ACHN (cell line): ENCODE results near the gene MAGEA4.

Experiments
- DNase-seq: peaks from one replicate; pipeline ENCODE4 v3.0.0-alpha.2; 2015
- in situ Hi-C: cut with HindIII; loops from 2 replicates; pipeline ENCODE4 v1.10.0; 2017; ENCODE audit warnings: low sequenced_read_pairs, low pct_ligation_motif_present, low pct_unique_long_range_greater_than_20kb

MAGEA4 gene

GRCh38 chrX:151921292-151921691 is 8.6 kb downstream of the MAGEA4 start:
- in situ Hi-C loops: no loop called here
- DNase-seq: no peak

GRCh38 chrX:151921866-151922265 is 9.2 kb downstream of the MAGEA4 start:
- in situ Hi-C loops: no loop called here

GRCh38 chrX:151922692-151923091 is 10.0 kb downstream of the MAGEA4 start:
- DNase-seq: no peak
- in situ Hi-C loops: no loop called here

More at GRCh38 chrX:151921866-151922265, 9.2 kb downstream of the MAGEA4 start:
- DNase-seq: no peak

- in situ Hi-C loops: no loop called here
- DNase-seq: no peak
Measured at GRCh38 chrX:151923648-151924047, 11.0 kb downstream of the MAGEA4 start.

GRCh38 chrX:151929126-151929525 is 16.4 kb downstream of the MAGEA4 start:
- DNase-seq: no peak
- in situ Hi-C loops: no loop called here

GRCh38 chrX:151935358-151935757 is 22.7 kb downstream of the MAGEA4 start:
- in situ Hi-C loops: no loop called here

GRCh38 chrX:151938172-151938571 is 25.5 kb downstream of the MAGEA4 start:
- in situ Hi-C loops: no loop called here
- no peak for DNase-seq

More at GRCh38 chrX:151935358-151935757, 22.7 kb downstream of the MAGEA4 start:
- no peak for DNase-seq

- DNase-seq: no peak
- in situ Hi-C loops: no loop called here
Measured at GRCh38 chrX:151954730-151955129, 42.0 kb downstream of the MAGEA4 start.

- in situ Hi-C loops: no loop called here
- no peak for DNase-seq
Measured at GRCh38 chrX:151958101-151958500, 45.4 kb downstream of the MAGEA4 start.

GRCh38 chrX:151962034-151962433 is 49.3 kb downstream of the MAGEA4 start:
- in situ Hi-C loops: no loop called here
- no peak for DNase-seq

- DNase-seq: no peak
- in situ Hi-C loops: no loop called here
Measured at GRCh38 chrX:151966236-151966635, 53.5 kb downstream of the MAGEA4 start.

GRCh38 chrX:151970027-151970426 is 57.3 kb downstream of the MAGEA4 start:
- no peak for DNase-seq

GRCh38 chrX:151970661-151971060 is 58.0 kb downstream of the MAGEA4 start:
- in situ Hi-C loops: no loop called here
- DNase-seq: no peak

More at GRCh38 chrX:151970027-151970426, 57.3 kb downstream of the MAGEA4 start:
- in situ Hi-C loops: no loop called here

GRCh38 chrX:151973060-151973661 is 60.5 kb downstream of the MAGEA4 start:
- no peak for DNase-seq

GRCh38 chrX:151973851-151974335 is 61.2 kb downstream of the MAGEA4 start:
- in situ Hi-C loops: no loop called here
- DNase-seq: no peak

More at GRCh38 chrX:151973060-151973661, 60.5 kb downstream of the MAGEA4 start:
- in situ Hi-C loops: no loop called here
